IMR-90 (cell line): ENCODE measurements around the gene LRRC47. TPM values are rescaled to one million over a fixed set of nuclear protein-coding genes. Genes with fewer than 3 reads are reported as not detected.

Experiments
- ATAC-seq: fragments of 200-7000 bp; cut with Tn5 transposase; 2 replicates; pipeline ENCODE4 v1.9.1; 2020; ENCODE audit warnings: low read depth, mild to moderate bottlenecking, moderate library complexity
- BruUV-seq: library from RNA; stranded (reverse); fragments of 400-500 nt; replicated peaks from 2 replicates; lab custom pipeline; 2021; lab: Mats Ljungman, UMichigan
- CTCF ChIA-PET: fragments of 300-600 bp; formaldehyde crosslinking; extraction: SDS; loops from one replicate; lab custom pipeline; 2021; ENCODE audit warnings: antibody characterized with exemption; lab: Yijun Ruan, JAX
- POLR2A ChIA-PET: fragments of 300-600 bp; sonication (Branson Sonifier 250); formaldehyde crosslinking; loops from one replicate; lab custom pipeline; 2022; ENCODE audit warnings: antibody characterized with exemption; ENCODE audit not compliant: unreplicated experiment; lab: Charles Lee
- DNase-seq: peaks from one replicate; pipeline ENCODE4 v3.0.0; 2013
- H2AFZ ChIP-seq: replicated peaks from 2 replicates; pipeline ENCODE3; 2013; ENCODE audit warnings: low read length, mild to moderate bottlenecking; ENCODE audit not compliant: poor library complexity
- H2AK5ac ChIP-seq: 2 replicates; pipeline ENCODE4 v1.6.1; 2013; ENCODE audit warnings: low read depth, low read length, inconsistent platforms
- H2AK9ac ChIP-seq: replicated peaks from 2 replicates; pipeline ENCODE3; 2013; ENCODE audit warnings: mild to moderate bottlenecking, low read depth, low read length, moderate library complexity; ENCODE audit not compliant: poor library complexity
- H2BK120ac ChIP-seq: 2 replicates; pipeline ENCODE4 v1.6.1; 2013; ENCODE audit warnings: low read depth, low read length, inconsistent platforms
- H2BK15ac ChIP-seq: 3 replicates; pipeline ENCODE4 v1.6.1; 2013; ENCODE audit warnings: low read depth, low read length, inconsistent platforms
- H2BK20ac ChIP-seq: 2 replicates; pipeline ENCODE4 v1.6.1; 2013; ENCODE audit warnings: low read depth, mild to moderate bottlenecking, inconsistent platforms, low read length, moderate library complexity
- H2BK5ac ChIP-seq: 2 replicates; pipeline ENCODE4 v1.6.1; 2013; ENCODE audit warnings: mild to moderate bottlenecking, low read depth, low read length, inconsistent platforms; ENCODE audit not compliant: poor library complexity, severe bottlenecking
- H3K14ac ChIP-seq: replicated peaks from 2 replicates; pipeline ENCODE4 v1.6.1; 2013; ENCODE audit warnings: low read depth, low read length, inconsistent platforms
- H3K18ac ChIP-seq: 2 replicates; pipeline ENCODE4 v1.6.1; 2013; ENCODE audit warnings: low read depth, low read length, control low read depth
- H3K23ac ChIP-seq: 2 replicates; pipeline ENCODE4 v1.6.1; 2013; ENCODE audit warnings: low read depth, low read length, inconsistent platforms
- H3K27ac ChIP-seq: 2 replicates; pipeline ENCODE4 v1.5.1; 2013; ENCODE audit warnings: mild to moderate bottlenecking, control low read depth, low read length; ENCODE audit not compliant: insufficient read depth
- H3K27me3 ChIP-seq: 2 replicates; pipeline ENCODE4 v1.6.1; 2013; ENCODE audit warnings: low read length; ENCODE audit not compliant: control insufficient read depth, insufficient read depth
- H3K36me3 ChIP-seq: 2 replicates; pipeline ENCODE4 v1.6.1; 2013; ENCODE audit warnings: low read length, mixed read lengths; ENCODE audit not compliant: control insufficient read depth, insufficient read depth
- H3K4ac ChIP-seq: 2 replicates; pipeline ENCODE4 v1.6.1; 2013; ENCODE audit warnings: low read depth, low read length, inconsistent platforms
- H3K4me1 ChIP-seq: 2 replicates; pipeline ENCODE4 v1.6.1; 2013; ENCODE audit warnings: low read length, mixed read lengths; ENCODE audit not compliant: control insufficient read depth, insufficient read depth
- H3K4me2 ChIP-seq: 2 replicates; pipeline ENCODE4 v1.6.1; 2013; ENCODE audit warnings: low read depth, mild to moderate bottlenecking, control low read depth, low read length, moderate library complexity
- H3K4me3 ChIP-seq: 2 replicates; pipeline ENCODE4 v1.5.1; 2013; ENCODE audit warnings: low read depth, mild to moderate bottlenecking, control low read depth, low read length, moderate library complexity; ENCODE audit not compliant: insufficient read depth
- H3K56ac ChIP-seq: 2 replicates; pipeline ENCODE4 v1.6.1; 2013; ENCODE audit warnings: low read length, inconsistent platforms; ENCODE audit not compliant: insufficient read depth; ENCODE audit errors: extremely low read depth
- H3K79me1 ChIP-seq, 2 experiments: 2 replicates each; pipeline ENCODE4 v1.6.1; 2013; ENCODE audit warnings: low read length in 2 of 2, inconsistent platforms in 1 of 2, low read depth in 1 of 2
- H3K9ac ChIP-seq: 2 replicates; pipeline ENCODE4 v1.6.1; 2013; ENCODE audit warnings: low read depth, low read length, control low read depth
- H3K9me1 ChIP-seq: 2 replicates; pipeline ENCODE4 v1.6.1; 2013; ENCODE audit warnings: low read length, inconsistent platforms; ENCODE audit not compliant: insufficient read depth
- H3K9me3 ChIP-seq: 2 replicates; pipeline ENCODE4 v1.6.1; 2013; ENCODE audit warnings: low read length; ENCODE audit not compliant: control insufficient read depth, insufficient read depth
- H4K20me1 ChIP-seq: 2 replicates; pipeline ENCODE4 v1.6.1; 2013; ENCODE audit warnings: low read length, inconsistent platforms; ENCODE audit not compliant: insufficient read depth
- H4K5ac ChIP-seq: 2 replicates; pipeline ENCODE4 v1.6.1; 2013; ENCODE audit warnings: mild to moderate bottlenecking, low read depth, low read length, control low read depth
- H4K8ac ChIP-seq, 2 experiments: 2 replicates each; pipeline ENCODE4 v1.6.1; 2013; ENCODE audit warnings: low read depth in 2 of 2, low read length in 2 of 2, control low read depth in 1 of 2, inconsistent platforms in 1 of 2
- H4K91ac ChIP-seq: 2 replicates; pipeline ENCODE4 v1.6.1; 2013; ENCODE audit warnings: low read depth, low read length, inconsistent platforms; ENCODE audit not compliant: insufficient read depth
- CEBPB ChIP-seq: IDR thresholded peaks from 2 replicates; pipeline ENCODE4 v1.6.1; 2012; ENCODE audit warnings: low read depth, low read length, improper control_type of control experiment
- CHD1 ChIP-seq: IDR thresholded peaks from 2 replicates; pipeline ENCODE4 v1.6.1; 2012; ENCODE audit warnings: low read depth, low read length, improper control_type of control experiment
- FOS ChIP-seq: fragments of 150-350 bp; IDR thresholded peaks from 2 replicates; pipeline ENCODE4 v1.6.1; 2016; ENCODE audit warnings: low read depth, low read length
- MAZ ChIP-seq: IDR thresholded peaks from 2 replicates; pipeline ENCODE4 v1.6.1; 2012; ENCODE audit warnings: low read depth, mild to moderate bottlenecking, low read length, improper control_type of control experiment, moderate library complexity, borderline replicate concordance
- RAD21 ChIP-seq: IDR thresholded peaks from 2 replicates; pipeline ENCODE4 v1.6.1; 2012; ENCODE audit warnings: low read length, improper control_type of control experiment
- RCOR1 ChIP-seq: IDR thresholded peaks from 2 replicates; pipeline ENCODE4 v1.6.1; 2012; ENCODE audit warnings: mild to moderate bottlenecking, low read length, improper control_type of control experiment; ENCODE audit not compliant: insufficient replicate concordance
- RFX5 ChIP-seq: IDR thresholded peaks from 2 replicates; pipeline ENCODE4 v1.8.0; 2012; ENCODE audit warnings: low read depth, mild to moderate bottlenecking, low read length, moderate library complexity
- USF2 ChIP-seq: fragments of 150-350 bp; IDR thresholded peaks from 2 replicates; pipeline ENCODE4 v1.6.1; 2017; ENCODE audit warnings: mild to moderate bottlenecking, antibody characterized with exemption, low read length, low read depth
- WGBS, 2 experiments: methylation state at CpG; one replicate each; pipeline versions ENCODE4 v1.1.5 to v1.1.7; 2013; ENCODE audit warnings: missing lambda C conversion rate in 2 of 2; ENCODE audit not compliant: insufficient read length in 1 of 2; ENCODE audit errors: extremely low coverage in 2 of 2; 5-methylcytosine and 5-hydroxymethylcytosine counted together
- dilution Hi-C: fragments of 300-500 bp; cut with HindIII; formaldehyde crosslinking; loops from one replicate; pipeline ENCODE4 v1.14.3; 2018; ENCODE audit warnings: low sequenced_read_pairs; ENCODE audit not compliant: unreplicated experiment
- in situ Hi-C: fragments of 300-500 bp; cut with MboI; formaldehyde crosslinking; loops from 3 replicates; pipeline ENCODE4 v1.14.3; 2019; ENCODE audit warnings: low sequenced_read_pairs, inconsistent platforms, mixed read lengths
- intact Hi-C: fragments of 100-400 bp; cut with micrococcal nuclease; formaldehyde crosslinking; loops from 2 replicates; pipeline ENCODE4 v1.10.0; 2022
- polyA plus RNA-seq, 3 experiments: library from polyadenylated mRNA; depleted of rRNA; stranded (reverse); fragments of >200 nt; gene quantifications; 2 replicates each; pipeline ENCODE4 v1.2.3, GENCODE V29; 2012; ENCODE audit warnings: low replicate concordance in 1 of 3
- total RNA-seq: library from RNA; depleted of rRNA; stranded (reverse); fragments of >200 nt; gene quantifications from 2 replicates; pipeline ENCODE4 v1.2.3, GENCODE V29; 2012
- TF ChIP-seq, protein P1 (sequence below): fragments of 150-350 bp; IDR thresholded peaks from 2 replicates; pipeline ENCODE4 v1.6.1; 2016; ENCODE audit warnings: low read depth, mild to moderate bottlenecking, low read length, moderate library complexity, borderline replicate concordance

LRRC47 gene
- total and polyA plus RNA-seq, 2 of the 4 experiments (the other 2 are of a cell fraction), result 15.2 to 19.7 TPM

DNA sequence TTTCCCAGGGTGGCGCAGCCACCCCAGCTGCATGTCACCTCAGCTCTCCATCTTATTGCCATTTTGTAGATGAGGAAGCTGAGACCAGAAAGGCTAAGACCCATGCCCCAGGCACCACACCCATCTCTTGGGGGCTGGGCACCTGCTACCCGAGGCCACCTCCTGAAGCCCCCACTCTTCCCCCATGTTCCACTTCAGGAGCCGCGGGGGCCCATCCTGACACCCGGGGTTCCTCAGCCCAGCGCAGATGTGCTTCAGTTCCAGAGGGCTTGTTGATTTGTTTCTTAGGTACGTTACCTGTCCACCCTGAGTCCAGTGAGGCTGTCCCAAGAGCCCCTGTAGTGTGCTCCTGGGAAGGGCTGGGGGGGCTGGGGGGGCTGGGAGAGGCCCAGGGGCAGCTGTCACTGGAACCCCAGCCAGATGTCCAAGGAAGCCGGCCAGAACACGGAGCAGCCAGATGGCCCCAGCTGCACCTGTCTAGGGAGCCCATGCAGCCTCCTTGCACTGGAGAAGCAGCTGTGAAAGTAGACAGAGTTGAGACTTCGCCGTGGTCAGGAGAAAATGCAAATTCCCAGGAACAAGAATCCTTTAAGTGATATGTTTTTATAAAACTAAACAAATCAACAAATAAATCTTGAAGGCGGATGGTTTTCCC is 61.1 kb downstream of the LRRC47 start:
- Histone ChIP-seq H2BK120ac (no peak overlapping the region), H3K4me2 (no peak overlapping the region), H2AK9ac (no peak overlapping the region), H3K18ac (no peak overlapping the region), H2BK5ac (no peak overlapping the region), H3K9ac (no peak overlapping the region), H3K27me3 (no peaks in the 10 kb centered on the region; the same call in 1 of the 2 replicates), H3K79me1 (no peaks in the 10 kb centered on the region), H2AK5ac (no peak overlapping the region), H3K9me1 (no peaks in the 10 kb centered on the region), H4K20me1 (no peaks in the 10 kb centered on the region), H3K4me1 (no peaks in the 10 kb centered on the region), H2BK20ac (no peak overlapping the region), H3K14ac (no peak overlapping the region), H4K91ac (no peak overlapping the region), H3K4me3 (no peak overlapping the region), H4K5ac (no peak overlapping the region), H4K8ac (no peak overlapping the region), H3K36me3 (peaks cover 27% of the 10 kb centered on the region), H3K4ac (no peak overlapping the region), H2AFZ (no peak overlapping the region), H3K27ac (no peak overlapping the region), H3K23ac (no peak overlapping the region), H3K9me3 (no peaks in the 10 kb centered on the region), H2BK15ac (no peak overlapping the region), H3K56ac (no peak overlapping the region)
- no peak for ATAC-seq
- 60% methylated on average over 2 of the region's 12 CpGs; no CpG with 5 or more reads in 1 of the 2 experiments for WGBS, 2 experiments
- in situ Hi-C loops, result no loop called here
- dilution Hi-C loops, result no loop called here
- ChIA-PET POLR2A (no interaction called here), CTCF (interaction anchor here (0.5 kb wide), 1 partner anchor 1365 kb away, joined by 8 read pairs; no protein-coding TSS in a partner anchor)
- BruUV-seq, result no TSS peak
- DNase-seq, result no peak
- TF ChIP-seq CHD1, result no peak
- no peak for TF ChIP-seq FOS
- TF ChIP-seq RFX5, result no peak
- TF ChIP-seq CEBPB, result no peak
- no peak for TF ChIP-seq USF2
- TF ChIP-seq MAZ, result no peak
- TF ChIP-seq, protein P1, sequence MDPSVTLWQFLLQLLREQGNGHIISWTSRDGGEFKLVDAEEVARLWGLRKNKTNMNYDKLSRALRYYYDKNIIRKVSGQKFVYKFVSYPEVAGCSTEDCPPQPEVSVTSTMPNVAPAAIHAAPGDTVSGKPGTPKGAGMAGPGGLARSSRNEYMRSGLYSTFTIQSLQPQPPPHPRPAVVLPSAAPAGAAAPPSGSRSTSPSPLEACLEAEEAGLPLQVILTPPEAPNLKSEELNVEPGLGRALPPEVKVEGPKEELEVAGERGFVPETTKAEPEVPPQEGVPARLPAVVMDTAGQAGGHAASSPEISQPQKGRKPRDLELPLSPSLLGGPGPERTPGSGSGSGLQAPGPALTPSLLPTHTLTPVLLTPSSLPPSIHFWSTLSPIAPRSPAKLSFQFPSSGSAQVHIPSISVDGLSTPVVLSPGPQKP, result no peak
- TF ChIP-seq RCOR1, result no peak
- TF ChIP-seq RAD21, result no peak
- intact Hi-C loops, result no loop called here
